NCI-H2171 treated with DMSO at 0.1 percent for 48 hours (cell line): Measurements from ENCODE around the gene MACROD1.

Source experiments
- DNase-seq: peaks from one replicate; lab custom pipeline; 2025; lab: John Stamatoyannopoulos, UW

MACROD1 gene

GRCh38 chr11:64073542-64073941 is 92.4 kb downstream of the MACROD1 start:
- peak; percentile 36 for DNase-seq

GRCh38 chr11:64072871-64073270 is 93.0 kb downstream of the MACROD1 start:
- no peak for DNase-seq

- DNase-seq = no peak
Observed at GRCh38 chr11:64072403-64072802, 93.5 kb downstream of the MACROD1 start.

- no peak for DNase-seq
Observed at GRCh38 chr11:64071849-64072248, 94.1 kb downstream of the MACROD1 start.

- DNase-seq = peak; percentile 73
Observed at GRCh38 chr11:64070314-64070681, 95.6 kb downstream of the MACROD1 start.

GRCh38 chr11:64069401-64070313 is 96.3 kb downstream of the MACROD1 start:
- DNase-seq = no peak

- DNase-seq = no peak
Observed at GRCh38 chr11:64068705-64069400, 97.1 kb downstream of the MACROD1 start.

GRCh38 chr11:64067230-64067993 is 98.5 kb downstream of the MACROD1 start:
- DNase-seq = peak; percentile 95

GRCh38 chr11:64065712-64066111 is 100.2 kb downstream of the MACROD1 start:
- DNase-seq = no peak

- DNase-seq = peak; percentile 32
Observed at GRCh38 chr11:64065141-64065465, 100.8 kb downstream of the MACROD1 start.

GRCh38 chr11:64064374-64065140 is 101.4 kb downstream of the MACROD1 start:
- no peak for DNase-seq

- DNase-seq = no peak
Observed at GRCh38 chr11:64063777-64064176, 102.1 kb downstream of the MACROD1 start.

- no peak for DNase-seq
Observed at GRCh38 chr11:64062185-64063039, 103.5 kb downstream of the MACROD1 start.

- DNase-seq = peak; percentile 84
Observed at GRCh38 chr11:64060861-64061444, 105.0 kb downstream of the MACROD1 start.

GRCh38 chr11:64060263-64060860 is 105.6 kb downstream of the MACROD1 start:
- no peak for DNase-seq

- DNase-seq = no peak
Observed at GRCh38 chr11:64059339-64060140, 106.4 kb downstream of the MACROD1 start.

- DNase-seq = no peak
Observed at GRCh38 chr11:64058494-64058893, 107.4 kb downstream of the MACROD1 start.

GRCh38 chr11:64057890-64058289 is 108.0 kb downstream of the MACROD1 start:
- no peak for DNase-seq

GRCh38 chr11:64056861-64057260 is 109.1 kb downstream of the MACROD1 start:
- no peak for DNase-seq
